ENCODE results near the gene KDM7A. TPM values are rescaled to one million over a fixed set of nuclear protein-coding genes. Genes with fewer than 3 reads are reported as not detected.

Gene KDM7A
- polyA plus RNA-seq, 2 donors, result 4.0 to 6.6 TPM

GRCh38 chr7:140053812-140054539, 122.8 kb downstream of the KDM7A start:
- Histone ChIP-seq H3K4me3 (ENCODE audit: low read depth in 1 of 2, low read length in 2 of 2) (no peak overlapping the region), H3K4me1 (ENCODE audit: control insufficient read depth in 2 of 2, insufficient read depth in 2 of 2, low read length in 1 of 2) (peaks cover 4 to 9% of the 10 kb centered on the region in 2 donors), H3K27ac (ENCODE audit: low read depth in 2 of 2, low read length in 1 of 2) (no peak overlapping the region), H3K36me3 (ENCODE audit: control insufficient read depth in 2 of 2, insufficient read depth in 2 of 2, low read length in 1 of 2) (peaks cover 3% of the 10 kb centered on the region in 2 donors), H3K9me3 (ENCODE audit: control insufficient read depth in 2 of 2, insufficient read depth in 1 of 2, low read depth in 1 of 2, low read length in 1 of 2) (no peaks in the 10 kb centered on the region), H3K27me3 (ENCODE audit: control insufficient read depth in 1 of 2, insufficient read depth in 2 of 2, low read length in 2 of 2) (no peaks in the 10 kb centered on the region)
- WGBS, 2 donors, result 65 to 78% methylated on average over 3 of the region's 3 CpGs

- no peak overlapping the region for H3K27ac ChIP-seq (ENCODE audit: low read depth in 2 of 2, low read length in 1 of 2)
- H3K4me3 ChIP-seq (ENCODE audit: low read depth in 1 of 2, low read length in 2 of 2), result no peak overlapping the region
- peaks cover 3 to 8% of the 10 kb centered on the region in 2 donors for H3K36me3 ChIP-seq (ENCODE audit: control insufficient read depth in 2 of 2, insufficient read depth in 2 of 2, low read length in 1 of 2)
- no peaks in the 10 kb centered on the region for H3K27me3 ChIP-seq (ENCODE audit: control insufficient read depth in 1 of 2, insufficient read depth in 2 of 2, low read length in 2 of 2)
- no peaks in the 10 kb centered on the region for H3K9me3 ChIP-seq (ENCODE audit: control insufficient read depth in 2 of 2, insufficient read depth in 1 of 2, low read depth in 1 of 2, low read length in 1 of 2)
- peaks cover 4 to 9% of the 10 kb centered on the region in 2 donors for H3K4me1 ChIP-seq (ENCODE audit: control insufficient read depth in 2 of 2, insufficient read depth in 2 of 2, low read length in 1 of 2)
These were observed 125.0 kb downstream of the KDM7A start for GRCh38 chr7:140051820-140052219.

- H3K27me3 ChIP-seq (ENCODE audit: control insufficient read depth in 1 of 2, insufficient read depth in 2 of 2, low read length in 2 of 2), result no peaks in the 10 kb centered on the region
- H3K9me3 ChIP-seq (ENCODE audit: control insufficient read depth in 2 of 2, insufficient read depth in 1 of 2, low read depth in 1 of 2, low read length in 1 of 2), result no peaks in the 10 kb centered on the region
- H3K4me3 ChIP-seq (ENCODE audit: low read depth in 1 of 2, low read length in 2 of 2), result no peak overlapping the region
- 84 to 96% methylated on average over 3 of the region's 3 CpGs for WGBS, 2 donors
- H3K27ac ChIP-seq (ENCODE audit: low read depth in 2 of 2, low read length in 1 of 2), result no peak overlapping the region
- peaks cover 3 to 6% of the 10 kb centered on the region in 2 donors for H3K36me3 ChIP-seq (ENCODE audit: control insufficient read depth in 2 of 2, insufficient read depth in 2 of 2, low read length in 1 of 2)
- H3K4me1 ChIP-seq (ENCODE audit: control insufficient read depth in 2 of 2, insufficient read depth in 2 of 2, low read length in 1 of 2), result peaks cover 4 to 7% of the 10 kb centered on the region in 2 donors
These were observed 126.7 kb downstream of the KDM7A start for GRCh38 chr7:140050100-140050499.

GRCh38 chr7:140049339-140050024, 127.3 kb downstream of the KDM7A start:
- 60 to 67% methylated on average over 5 of the region's 5 CpGs for WGBS, 2 donors
- H3K36me3 ChIP-seq (ENCODE audit: control insufficient read depth in 2 of 2, insufficient read depth in 2 of 2, low read length in 1 of 2), result peaks cover 3 to 6% of the 10 kb centered on the region in 2 donors
- H3K4me3 ChIP-seq (ENCODE audit: low read depth in 1 of 2, low read length in 2 of 2), result no peak overlapping the region
- peaks cover 4 to 7% of the 10 kb centered on the region in 2 donors for H3K4me1 ChIP-seq (ENCODE audit: control insufficient read depth in 2 of 2, insufficient read depth in 2 of 2, low read length in 1 of 2)
- H3K9me3 ChIP-seq (ENCODE audit: control insufficient read depth in 2 of 2, insufficient read depth in 1 of 2, low read depth in 1 of 2, low read length in 1 of 2), result no peaks in the 10 kb centered on the region
- H3K27me3 ChIP-seq (ENCODE audit: control insufficient read depth in 1 of 2, insufficient read depth in 2 of 2, low read length in 2 of 2), result no peaks in the 10 kb centered on the region
- H3K27ac ChIP-seq (ENCODE audit: low read depth in 2 of 2, low read length in 1 of 2), result peak overlapping the region; percentile 2 to 6

- H3K4me1 ChIP-seq (ENCODE audit: control insufficient read depth in 2 of 2, insufficient read depth in 2 of 2, low read length in 1 of 2), result peaks cover 4 to 7% of the 10 kb centered on the region in 2 donors
- 36 to 64% methylated on average over 1 of the region's 1 CpG for WGBS, 2 donors
- H3K27me3 ChIP-seq (ENCODE audit: control insufficient read depth in 1 of 2, insufficient read depth in 2 of 2, low read length in 2 of 2), result no peaks in the 10 kb centered on the region
- peaks cover 3 to 4% of the 10 kb centered on the region in 2 donors for H3K36me3 ChIP-seq (ENCODE audit: control insufficient read depth in 2 of 2, insufficient read depth in 2 of 2, low read length in 1 of 2)
- no peak overlapping the region for H3K27ac ChIP-seq (ENCODE audit: low read depth in 2 of 2, low read length in 1 of 2)
- no peaks in the 10 kb centered on the region for H3K9me3 ChIP-seq (ENCODE audit: control insufficient read depth in 2 of 2, insufficient read depth in 1 of 2, low read depth in 1 of 2, low read length in 1 of 2)
- no peak overlapping the region for H3K4me3 ChIP-seq (ENCODE audit: low read depth in 1 of 2, low read length in 2 of 2)
These were observed 127.8 kb downstream of the KDM7A start for GRCh38 chr7:140048989-140049338.

GRCh38 chr7:140048138-140048537, 128.6 kb downstream of the KDM7A start:
- Histone ChIP-seq H3K9me3 (ENCODE audit: control insufficient read depth in 2 of 2, insufficient read depth in 1 of 2, low read depth in 1 of 2, low read length in 1 of 2) (no peaks in the 10 kb centered on the region), H3K4me3 (ENCODE audit: low read depth in 1 of 2, low read length in 2 of 2) (no peak overlapping the region), H3K36me3 (ENCODE audit: control insufficient read depth in 2 of 2, insufficient read depth in 2 of 2, low read length in 1 of 2) (peaks cover 3 to 4% of the 10 kb centered on the region in 2 donors), H3K4me1 (ENCODE audit: control insufficient read depth in 2 of 2, insufficient read depth in 2 of 2, low read length in 1 of 2) (peaks cover 4 to 7% of the 10 kb centered on the region in 2 donors), H3K27me3 (ENCODE audit: control insufficient read depth in 1 of 2, insufficient read depth in 2 of 2, low read length in 2 of 2) (no peaks in the 10 kb centered on the region), H3K27ac (ENCODE audit: low read depth in 2 of 2, low read length in 1 of 2) (no peak overlapping the region)
- 91 to 95% methylated on average over 4 of the region's 4 CpGs for WGBS, 2 donors

- Histone ChIP-seq H3K27me3 (ENCODE audit: control insufficient read depth in 1 of 2, insufficient read depth in 2 of 2, low read length in 2 of 2) (no peaks in the 10 kb centered on the region), H3K4me3 (ENCODE audit: low read depth in 1 of 2, low read length in 2 of 2) (no peak overlapping the region), H3K36me3 (ENCODE audit: control insufficient read depth in 2 of 2, insufficient read depth in 2 of 2, low read length in 1 of 2) (peaks cover 3 to 7% of the 10 kb centered on the region in 2 donors), H3K4me1 (ENCODE audit: control insufficient read depth in 2 of 2, insufficient read depth in 2 of 2, low read length in 1 of 2) (peaks cover 4 to 7% of the 10 kb centered on the region in 2 donors), H3K27ac (ENCODE audit: low read depth in 2 of 2, low read length in 1 of 2) (no peak overlapping the region), H3K9me3 (ENCODE audit: control insufficient read depth in 2 of 2, insufficient read depth in 1 of 2, low read depth in 1 of 2, low read length in 1 of 2) (no peaks in the 10 kb centered on the region)
- 97% methylated on average over 3 of the region's 3 CpGs for WGBS, 2 donors
These were observed 129.6 kb downstream of the KDM7A start for GRCh38 chr7:140047197-140047596.

- peaks cover 3 to 11% of the 10 kb centered on the region in 2 donors for H3K36me3 ChIP-seq (ENCODE audit: control insufficient read depth in 2 of 2, insufficient read depth in 2 of 2, low read length in 1 of 2)
- H3K4me1 ChIP-seq (ENCODE audit: control insufficient read depth in 2 of 2, insufficient read depth in 2 of 2, low read length in 1 of 2), result peaks cover 4 to 7% of the 10 kb centered on the region in 2 donors
- H3K9me3 ChIP-seq (ENCODE audit: control insufficient read depth in 2 of 2, insufficient read depth in 1 of 2, low read depth in 1 of 2, low read length in 1 of 2), result no peaks in the 10 kb centered on the region
- no peak overlapping the region for H3K4me3 ChIP-seq (ENCODE audit: low read depth in 1 of 2, low read length in 2 of 2)
- H3K27ac ChIP-seq (ENCODE audit: low read depth in 2 of 2, low read length in 1 of 2), result no peak overlapping the region
- 58 to 82% methylated on average over 6 of the region's 6 CpGs for WGBS, 2 donors
- H3K27me3 ChIP-seq (ENCODE audit: control insufficient read depth in 1 of 2, insufficient read depth in 2 of 2, low read length in 2 of 2), result no peaks in the 10 kb centered on the region
These were observed 131.1 kb downstream of the KDM7A start for GRCh38 chr7:140045697-140046096.

GRCh38 chr7:140044251-140044650, 132.5 kb downstream of the KDM7A start:
- Histone ChIP-seq H3K4me3 (ENCODE audit: low read depth in 1 of 2, low read length in 2 of 2) (no peak overlapping the region), H3K9me3 (ENCODE audit: control insufficient read depth in 2 of 2, insufficient read depth in 1 of 2, low read depth in 1 of 2, low read length in 1 of 2) (no peaks in the 10 kb centered on the region), H3K27me3 (ENCODE audit: control insufficient read depth in 1 of 2, insufficient read depth in 2 of 2, low read length in 2 of 2) (no peaks in the 10 kb centered on the region), H3K36me3 (ENCODE audit: control insufficient read depth in 2 of 2, insufficient read depth in 2 of 2, low read length in 1 of 2) (peaks cover 0 to 19% of the 10 kb centered on the region in 2 donors), H3K27ac (ENCODE audit: low read depth in 2 of 2, low read length in 1 of 2) (no peak overlapping the region), H3K4me1 (ENCODE audit: control insufficient read depth in 2 of 2, insufficient read depth in 2 of 2, low read length in 1 of 2) (peaks cover 2 to 3% of the 10 kb centered on the region in 2 donors)
- WGBS, 2 donors, result 89 to 94% methylated on average over 6 of the region's 6 CpGs

- no peaks in the 10 kb centered on the region for H3K9me3 ChIP-seq (ENCODE audit: control insufficient read depth in 2 of 2, insufficient read depth in 1 of 2, low read depth in 1 of 2, low read length in 1 of 2)
- 93 to 94% methylated on average over 10 of the region's 10 CpGs for WGBS, 2 donors
- H3K4me3 ChIP-seq (ENCODE audit: low read depth in 1 of 2, low read length in 2 of 2), result no peak overlapping the region
- H3K4me1 ChIP-seq (ENCODE audit: control insufficient read depth in 2 of 2, insufficient read depth in 2 of 2, low read length in 1 of 2), result peaks cover 0 to 3% of the 10 kb centered on the region in 2 donors
- H3K36me3 ChIP-seq (ENCODE audit: control insufficient read depth in 2 of 2, insufficient read depth in 2 of 2, low read length in 1 of 2), result peaks cover 4 to 21% of the 10 kb centered on the region in 2 donors
- H3K27me3 ChIP-seq (ENCODE audit: control insufficient read depth in 1 of 2, insufficient read depth in 2 of 2, low read length in 2 of 2), result no peaks in the 10 kb centered on the region
- H3K27ac ChIP-seq (ENCODE audit: low read depth in 2 of 2, low read length in 1 of 2), result no peak overlapping the region
These were observed 134.5 kb downstream of the KDM7A start for GRCh38 chr7:140042386-140042670.
